HuH-7.5 (cell line): ENCODE data around the gene CDT1.

Experiments
- DNase-seq: peaks from one replicate; pipeline ENCODE4 v3.0.0; 2011; ENCODE audit warnings: low spot score

Gene CDT1

GRCh38 chr16:88856122-88856827 is 52.7 kb downstream of the CDT1 start:
- DNase-seq: peak; percentile 66

DNA sequence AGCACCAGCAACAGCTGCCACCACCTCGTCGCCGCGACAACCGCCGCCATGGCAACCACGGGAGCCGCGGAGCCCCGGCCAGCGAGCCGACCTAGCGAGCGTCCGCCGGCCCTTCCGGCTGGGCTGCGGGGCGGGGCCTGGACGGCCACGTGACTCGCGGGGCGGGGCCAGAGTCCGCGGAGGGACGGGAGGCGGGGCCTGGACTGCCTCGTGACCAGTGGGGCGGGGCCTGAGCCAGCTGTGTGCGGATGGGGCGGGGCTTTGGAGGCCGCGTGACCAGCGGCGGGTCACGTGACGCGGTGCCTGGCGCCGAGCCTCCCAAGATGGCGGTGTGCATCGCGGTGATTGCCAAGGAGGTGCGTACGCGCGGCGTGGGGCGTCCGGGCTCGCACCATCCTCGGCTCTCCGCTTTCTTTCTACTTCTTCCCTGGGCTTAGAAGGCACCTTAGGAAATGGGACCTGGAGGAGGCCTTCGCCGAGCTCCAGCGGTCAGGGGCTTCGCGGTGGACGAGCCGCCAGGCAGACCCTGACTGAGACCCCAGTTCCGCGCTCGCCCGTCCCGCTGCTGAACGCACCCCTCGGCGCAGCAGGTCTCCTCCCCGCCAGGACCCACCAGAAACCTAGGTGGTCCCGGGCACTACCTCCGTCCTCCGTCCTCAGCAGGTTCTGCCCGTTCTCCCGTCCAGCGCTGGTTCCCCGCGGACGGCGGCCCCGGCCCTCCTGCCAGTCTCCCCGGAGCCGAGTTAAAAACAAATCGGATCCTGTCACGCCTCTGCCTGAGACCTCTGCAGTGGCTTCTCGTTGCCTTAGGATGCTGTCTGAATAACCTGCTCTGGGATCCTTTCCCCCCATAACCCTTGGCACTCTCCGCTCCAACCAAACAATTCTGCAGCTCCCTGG is 53.5 kb downstream of the CDT1 start, which contains the start of the genes GALNS and TRAPPC2L:
Gene GALNS, minus strand, starts transcription at position 120 of the 900 bp plus-strand sequence. Its CDS starts 70 bp downstream, at position 50.
Gene TRAPPC2L, plus strand, starts transcription at position 300 of the 900 bp plus-strand sequence. Its CDS starts 24 bp downstream, at position 324.
- peak; percentile 100 for DNase-seq

- peak; percentile 99 for DNase-seq
These were observed 54.2 kb downstream of the CDT1 start for GRCh38 chr16:88857728-88858339.
